K562 (cell line): ENCODE measurements around the gene KRTAP5-5.
"Not testable (repeated sequence)": the region's sequence is repeated elsewhere in the genome, so short reads cannot be mapped to it uniquely, and the experiment has no call there.

Source experiments
- ARNT ChIP-seq, 2 experiments: fragments of 450-650 bp; IDR thresholded peaks; 2 replicates each; pipeline ENCODE4 v1.6.1; 2016; ENCODE audit warnings: mild to moderate bottlenecking in 1 of 2
- CEBPB ChIP-seq: fragments of 450-650 bp; IDR thresholded peaks from 2 replicates; pipeline ENCODE4 v1.6.1; 2016; ENCODE audit warnings: missing genetic modification characterization, missing compliant biosample characterization
- CREB1 ChIP-seq, 2 experiments: sonication (generic) in 1 of 2; formaldehyde crosslinking in 1 of 2; IDR thresholded peaks; 2 replicates each; pipeline versions ENCODE4 v1.6.1 to v1.8.0; 2012 to 2022; ENCODE audit warnings: inconsistent platforms in 1 of 2, mild to moderate bottlenecking in 1 of 2, missing genetic modification reagents in 1 of 2, moderate library complexity in 1 of 2
- CTCF ChIP-seq, 3 experiments: IDR thresholded peaks in 2 of 3; conservative IDR thresholded peaks in 1 of 3; 2 replicates each; pipeline ENCODE4 v1.5.1; 2011 to 2012; ENCODE audit warnings: low read length in 3 of 3, mild to moderate bottlenecking in 3 of 3, control low read depth in 2 of 3, improper control_type of control experiment in 1 of 3, inconsistent platforms in 1 of 3, low read depth in 1 of 3, mixed read lengths in 1 of 3, moderate library complexity in 1 of 3; ENCODE audit not compliant: insufficient read depth in 2 of 3
- EGR1 ChIP-seq: fragments of 450-650 bp; conservative IDR thresholded peaks from 2 replicates; pipeline ENCODE4 v1.6.1; 2017; ENCODE audit warnings: mild to moderate bottlenecking
- FOS ChIP-seq: IDR thresholded peaks from 3 replicates; pipeline ENCODE4 v1.6.1; 2011; ENCODE audit not compliant: insufficient read length; ENCODE audit errors: extremely low read depth
- POLR2A ChIP-seq: fragments of 450-650 bp; conservative IDR thresholded peaks from 2 replicates; pipeline ENCODE4 v1.6.1; 2016
- USF1 ChIP-seq: sonication (generic); formaldehyde crosslinking; IDR thresholded peaks from 2 replicates; pipeline ENCODE4 v1.9.0; 2022; ENCODE audit warnings: mild to moderate bottlenecking, missing genetic modification reagents
- ZNF239 ChIP-seq: fragments of 250-450 bp; sonication (Bioruptor Pico); IDR thresholded peaks from 2 replicates; pipeline ENCODE4 v1.4.0; 2020; ENCODE audit warnings: mild to moderate bottlenecking
- ZNF592 ChIP-seq: fragments of 450-650 bp; IDR thresholded peaks from 2 replicates; pipeline ENCODE4 v1.6.1; 2017; ENCODE audit warnings: antibody characterized with exemption, mild to moderate bottlenecking
- ZNF699 ChIP-seq: fragments of 250-450 bp; sonication (Bioruptor Pico); IDR thresholded peaks from 2 replicates; pipeline ENCODE4 v1.8.0; 2021; ENCODE audit warnings: mild to moderate bottlenecking, moderate library complexity; ENCODE audit not compliant: insufficient replicate concordance

- TF ChIP-seq ZNF699 (CRISPR knock-in tag); ZNF592; FOS; CREB1 (IDR thresholded peaks at IDR 0.05); CREB1 (CRISPR knock-in tag; IDR thresholded peaks at IDR 0.05); POLR2A; CEBPB; EGR1; ARNT (IDR thresholded peaks at IDR 0.05); ZNF239 (CRISPR knock-in tag); USF1 (CRISPR knock-in tag): not testable (repeated sequence)
- TF ChIP-seq CTCF (IDR thresholded peaks at IDR 0.05 in 2 of 3, conservative IDR thresholded peaks at IDR 0.05 in 1 of 3; ENCODE audit: insufficient read depth in 2 of 3, low read depth in 1 of 3, low read length in 3 of 3), result peak in 1 of 3 experiments; percentile 15; a peak in 1 of 6 replicates
Measured at GRCh38 chr11:1595994-1596575, 33.5 kb upstream of the KRTAP5-5 start.
